ENCODE measurements around the gene CORO7.

DNA sequence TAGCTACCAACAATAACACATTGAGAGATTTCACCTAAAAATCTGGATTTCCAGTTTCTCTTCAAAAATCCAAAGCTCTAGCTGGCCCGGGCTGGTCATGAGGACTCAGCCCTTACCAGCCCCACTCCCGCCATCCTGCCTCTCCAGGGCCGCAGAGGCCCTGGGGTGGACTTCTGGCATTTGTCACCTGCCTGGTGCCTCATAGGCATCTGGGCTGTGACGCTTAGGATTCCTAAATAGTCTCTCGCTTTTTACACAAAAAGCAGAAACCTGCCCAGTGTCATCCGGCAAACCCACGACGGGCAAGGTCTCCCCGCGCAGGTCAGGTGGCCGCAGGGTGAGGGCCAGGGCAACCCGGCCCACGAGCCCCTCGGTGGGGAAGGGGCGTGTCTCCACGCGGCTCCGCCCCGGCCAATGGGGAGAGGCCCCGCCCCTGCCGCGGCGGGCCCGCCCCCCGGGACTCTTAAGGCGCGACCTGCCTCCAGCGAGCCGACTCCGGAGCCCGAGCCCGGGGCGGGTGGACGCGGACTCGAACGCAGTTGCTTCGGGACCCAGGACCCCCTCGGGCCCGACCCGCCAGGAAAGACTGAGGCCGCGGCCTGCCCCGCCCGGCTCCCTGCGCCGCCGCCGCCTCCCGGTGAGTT lies 44.9 kb downstream of the CORO7 start, which contains the start of gene VASN:
- TF ChIP-seq ZFX (IDR thresholded peaks at IDR 0.05) = no peak
- TF ChIP-seq, protein P1, sequence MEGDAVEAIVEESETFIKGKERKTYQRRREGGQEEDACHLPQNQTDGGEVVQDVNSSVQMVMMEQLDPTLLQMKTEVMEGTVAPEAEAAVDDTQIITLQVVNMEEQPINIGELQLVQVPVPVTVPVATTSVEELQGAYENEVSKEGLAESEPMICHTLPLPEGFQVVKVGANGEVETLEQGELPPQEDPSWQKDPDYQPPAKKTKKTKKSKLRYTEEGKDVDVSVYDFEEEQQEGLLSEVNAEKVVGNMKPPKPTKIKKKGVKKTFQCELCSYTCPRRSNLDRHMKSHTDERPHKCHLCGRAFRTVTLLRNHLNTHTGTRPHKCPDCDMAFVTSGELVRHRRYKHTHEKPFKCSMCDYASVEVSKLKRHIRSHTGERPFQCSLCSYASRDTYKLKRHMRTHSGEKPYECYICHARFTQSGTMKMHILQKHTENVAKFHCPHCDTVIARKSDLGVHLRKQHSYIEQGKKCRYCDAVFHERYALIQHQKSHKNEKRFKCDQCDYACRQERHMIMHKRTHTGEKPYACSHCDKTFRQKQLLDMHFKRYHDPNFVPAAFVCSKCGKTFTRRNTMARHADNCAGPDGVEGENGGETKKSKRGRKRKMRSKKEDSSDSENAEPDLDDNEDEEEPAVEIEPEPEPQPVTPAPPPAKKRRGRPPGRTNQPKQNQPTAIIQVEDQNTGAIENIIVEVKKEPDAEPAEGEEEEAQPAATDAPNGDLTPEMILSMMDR (conservative IDR thresholded peaks at IDR 0.05) = no peak
